ENCODE data around the gene TUBGCP3.

Gene TUBGCP3

DNA sequence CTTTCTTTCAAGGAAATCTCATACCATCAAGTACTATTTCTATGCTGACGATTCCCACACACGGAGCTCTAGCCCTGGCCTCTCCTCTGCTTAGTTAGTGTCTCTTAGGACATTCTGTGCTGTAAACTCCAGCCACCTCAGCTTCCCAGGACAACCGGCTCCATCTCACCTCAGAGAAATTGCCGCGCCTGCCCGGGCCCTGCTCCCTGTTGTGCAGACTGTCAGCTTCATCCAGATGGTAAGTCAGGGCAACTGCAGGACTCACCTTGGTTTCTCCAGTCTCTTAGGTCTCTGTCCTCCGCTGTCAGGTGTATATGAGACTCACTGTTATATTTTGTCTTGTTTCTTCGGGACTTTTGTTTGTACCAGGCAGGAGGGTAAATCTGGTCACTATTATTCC is 113.1 kb downstream of the TUBGCP3 start:
- DNase-seq (ENCODE audit: extremely low read depth, low read depth) = no peak
- H3K4me3 ChIP-seq (replicated peaks; ENCODE audit: low read depth, low read length) = no peak overlapping the region
- TF ChIP-seq, protein P1, sequence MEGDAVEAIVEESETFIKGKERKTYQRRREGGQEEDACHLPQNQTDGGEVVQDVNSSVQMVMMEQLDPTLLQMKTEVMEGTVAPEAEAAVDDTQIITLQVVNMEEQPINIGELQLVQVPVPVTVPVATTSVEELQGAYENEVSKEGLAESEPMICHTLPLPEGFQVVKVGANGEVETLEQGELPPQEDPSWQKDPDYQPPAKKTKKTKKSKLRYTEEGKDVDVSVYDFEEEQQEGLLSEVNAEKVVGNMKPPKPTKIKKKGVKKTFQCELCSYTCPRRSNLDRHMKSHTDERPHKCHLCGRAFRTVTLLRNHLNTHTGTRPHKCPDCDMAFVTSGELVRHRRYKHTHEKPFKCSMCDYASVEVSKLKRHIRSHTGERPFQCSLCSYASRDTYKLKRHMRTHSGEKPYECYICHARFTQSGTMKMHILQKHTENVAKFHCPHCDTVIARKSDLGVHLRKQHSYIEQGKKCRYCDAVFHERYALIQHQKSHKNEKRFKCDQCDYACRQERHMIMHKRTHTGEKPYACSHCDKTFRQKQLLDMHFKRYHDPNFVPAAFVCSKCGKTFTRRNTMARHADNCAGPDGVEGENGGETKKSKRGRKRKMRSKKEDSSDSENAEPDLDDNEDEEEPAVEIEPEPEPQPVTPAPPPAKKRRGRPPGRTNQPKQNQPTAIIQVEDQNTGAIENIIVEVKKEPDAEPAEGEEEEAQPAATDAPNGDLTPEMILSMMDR (IDR thresholded peaks at IDR 0.05; ENCODE audit: low read depth, low read length, missing control alignments) = no peak

DNA sequence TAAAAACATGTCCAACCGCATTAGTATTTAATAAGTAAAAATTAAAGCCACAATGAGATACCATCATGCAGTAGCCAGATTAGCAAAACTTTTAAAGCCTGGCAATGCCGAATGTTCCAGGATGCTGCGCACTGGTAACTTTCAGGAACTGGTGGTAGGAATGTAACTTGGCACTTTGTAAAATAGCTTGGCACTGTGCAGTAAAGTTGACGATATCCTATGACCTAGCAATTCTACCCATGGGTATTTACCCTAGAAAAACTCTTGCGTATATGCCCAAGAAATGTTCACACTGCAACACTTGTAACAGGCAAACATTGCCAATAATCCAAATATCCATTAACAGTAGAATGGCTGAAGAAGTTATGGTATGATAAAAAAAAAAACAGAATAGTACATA is 114.1 kb downstream of the TUBGCP3 start:
- TF ChIP-seq, protein P1 (IDR thresholded peaks at IDR 0.05; ENCODE audit: low read depth, low read length, missing control alignments) = no peak
- DNase-seq (ENCODE audit: extremely low read depth, low read depth) = no peak
- no peak overlapping the region for H3K4me3 ChIP-seq (replicated peaks; ENCODE audit: low read depth, low read length)

DNA sequence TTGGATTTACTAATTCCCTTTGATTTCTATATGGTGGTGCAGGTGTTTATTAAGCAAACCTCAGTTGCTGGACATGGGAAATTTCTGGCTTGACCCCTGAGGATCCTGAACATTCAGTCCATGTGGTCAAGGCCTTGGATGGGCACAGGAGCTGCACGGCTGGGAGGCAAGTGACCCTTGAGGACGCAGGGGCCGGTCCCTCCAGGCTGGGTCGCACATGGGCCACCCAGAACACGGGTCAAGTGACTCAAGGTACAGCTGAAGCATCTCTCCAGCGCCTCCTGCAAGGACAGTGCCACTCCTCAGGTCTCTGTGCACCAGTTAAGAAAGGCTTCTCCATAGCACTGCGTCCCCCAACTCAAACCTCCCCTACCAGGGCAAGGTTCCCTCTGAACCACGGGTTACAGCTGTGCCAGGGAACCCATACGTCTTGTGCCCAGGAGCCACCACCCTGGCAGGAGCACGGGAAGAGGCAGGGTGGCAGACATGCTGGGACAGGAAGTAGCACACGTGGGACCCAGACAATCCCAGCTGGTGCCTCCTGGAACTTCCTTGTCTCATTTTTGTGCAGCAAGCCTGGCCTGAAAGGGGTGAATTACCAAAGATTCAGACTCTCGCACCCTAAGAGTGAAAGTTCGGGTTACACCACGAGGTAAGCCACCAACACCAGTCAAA is 118.7 kb downstream of the TUBGCP3 start:
- DNase-seq (ENCODE audit: extremely low read depth, low read depth) = no peak
- H3K4me3 ChIP-seq (replicated peaks; ENCODE audit: low read depth, low read length) = no peak overlapping the region
- TF ChIP-seq, protein P1 (IDR thresholded peaks at IDR 0.05; ENCODE audit: low read depth, low read length, missing control alignments) = no peak

DNA sequence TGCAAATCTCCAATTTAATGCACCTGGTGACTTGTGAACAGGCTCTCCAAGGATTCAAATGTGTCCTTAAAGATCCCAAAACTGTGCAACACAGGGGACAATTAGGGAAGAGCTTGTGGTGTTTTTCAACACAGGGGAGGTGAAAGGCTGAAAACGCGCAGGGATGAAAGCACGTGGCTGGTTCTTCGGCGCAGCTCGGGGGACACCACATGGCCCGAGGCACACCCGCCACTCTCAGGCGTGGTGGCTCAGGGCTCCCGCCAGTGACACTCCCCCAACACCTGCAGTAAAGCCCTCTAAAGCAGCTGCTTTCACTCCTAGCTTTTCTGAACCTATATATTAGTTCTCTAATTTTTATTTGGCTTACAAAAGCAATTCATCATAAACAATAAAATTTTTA is 119.9 kb downstream of the TUBGCP3 start:
- TF ChIP-seq, protein P1 (IDR thresholded peaks at IDR 0.05; ENCODE audit: low read depth, low read length, missing control alignments) = no peak
- no peak overlapping the region for H3K4me3 ChIP-seq (replicated peaks; ENCODE audit: low read depth, low read length)
- no peak for DNase-seq (ENCODE audit: extremely low read depth, low read depth)

DNA sequence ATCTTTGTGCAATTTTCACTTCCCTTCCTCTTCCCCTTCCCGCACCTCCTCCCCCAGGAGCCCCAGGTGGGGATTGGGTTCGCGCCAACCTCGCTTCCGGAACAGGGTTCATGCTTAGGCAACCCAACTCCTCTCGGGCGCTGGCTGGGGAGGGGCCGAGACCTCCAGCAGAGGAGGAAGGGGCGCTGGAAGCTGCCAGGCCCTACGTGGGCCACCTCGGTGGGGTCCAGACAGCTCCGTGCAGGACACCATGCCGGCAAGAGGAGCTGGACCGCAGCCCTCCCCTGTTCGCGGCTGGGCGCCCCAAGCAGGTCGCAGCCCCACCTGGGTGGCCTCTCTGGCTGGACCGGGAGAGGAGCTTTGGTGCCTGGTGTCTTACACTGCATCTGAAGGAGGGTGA is 120.7 kb downstream of the TUBGCP3 start:
- no peak for DNase-seq (ENCODE audit: extremely low read depth, low read depth)
- TF ChIP-seq, protein P1 (IDR thresholded peaks at IDR 0.05; ENCODE audit: low read depth, low read length, missing control alignments) = no peak
- no peak overlapping the region for H3K4me3 ChIP-seq (replicated peaks; ENCODE audit: low read depth, low read length)

DNA sequence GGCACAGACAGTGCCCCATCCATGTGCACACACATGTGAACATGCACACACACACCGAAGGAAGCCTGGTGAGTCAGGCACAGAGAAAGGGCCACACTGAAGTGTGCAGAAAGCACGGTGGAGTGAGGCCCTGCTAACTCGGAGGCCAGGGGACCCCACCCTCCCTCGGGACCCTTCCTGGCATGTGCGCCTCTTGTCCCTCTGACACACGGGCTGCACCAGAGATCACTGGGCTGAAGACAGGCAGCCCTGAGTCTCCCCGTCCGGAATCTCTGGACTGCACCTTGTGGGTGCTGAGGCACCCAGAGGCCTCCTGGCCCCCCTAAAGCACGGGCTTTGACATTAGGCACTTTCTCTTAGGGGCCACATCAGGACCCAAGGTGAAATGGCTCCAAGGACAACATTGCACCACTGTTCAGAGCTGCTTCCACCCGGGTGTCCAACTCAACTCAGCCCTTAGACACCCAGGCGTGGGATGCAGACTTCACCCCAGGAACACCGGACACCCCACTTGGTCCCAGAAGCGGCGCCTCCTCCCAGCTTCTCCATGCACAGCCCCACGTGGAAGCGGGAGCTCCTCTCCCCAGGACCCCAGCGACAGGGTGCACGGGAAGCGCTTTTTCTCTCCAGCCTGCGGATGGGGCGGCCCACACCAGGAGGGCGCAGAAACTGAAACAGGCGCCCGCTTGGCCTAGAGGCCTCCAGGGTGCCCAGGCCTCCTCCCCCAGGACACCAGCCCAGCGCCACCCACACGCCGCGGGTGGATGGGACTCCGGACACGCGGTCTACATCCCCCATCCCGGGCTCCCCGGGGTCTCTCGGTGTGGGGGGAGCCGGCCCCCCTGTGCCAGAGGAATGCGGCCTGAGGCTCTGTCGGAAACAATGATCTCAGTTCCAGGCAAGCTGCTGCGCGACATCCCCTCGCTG is 121.6 kb downstream of the TUBGCP3 start:
- TF ChIP-seq, protein P1 (IDR thresholded peaks at IDR 0.05; ENCODE audit: low read depth, low read length, missing control alignments) = no peak
- H3K4me3 ChIP-seq (replicated peaks; ENCODE audit: low read depth, low read length) = no peak overlapping the region
- no peak for DNase-seq (ENCODE audit: extremely low read depth, low read depth)

Measured in HFF-Myc (cell line).